Cardiac fibroblast (primary cell): ENCODE results near the gene NAALADL2.
"Not testable (repeated sequence)": the region's sequence is repeated elsewhere in the genome, so short reads cannot be mapped to it uniquely, and the experiment has no call there.

Experiments used
- DNase-seq, 2 donors: peaks; one replicate each; pipeline versions ENCODE4 v3.0.0 to v3.0.0-alpha.2; 2010; ENCODE audit warnings: low read depth in 2 of 2
- H3K4me3 ChIP-seq, 2 donors: replicated peaks in 1 of 2; 1 replicate in 1 of 2; 2 replicates in 1 of 2; pipeline ENCODE4 v1.5.1; 2011; ENCODE audit warnings: low read depth in 2 of 2, low read length in 2 of 2, mild to moderate bottlenecking in 2 of 2, moderate library complexity in 1 of 2
- TF ChIP-seq, protein P1 (sequence below): IDR thresholded peaks from one replicate; pipeline ENCODE4 v1.5.1; 2011; ENCODE audit warnings: low read depth, mild to moderate bottlenecking, low read length, inconsistent platforms

The NAALADL2 gene

DNA sequence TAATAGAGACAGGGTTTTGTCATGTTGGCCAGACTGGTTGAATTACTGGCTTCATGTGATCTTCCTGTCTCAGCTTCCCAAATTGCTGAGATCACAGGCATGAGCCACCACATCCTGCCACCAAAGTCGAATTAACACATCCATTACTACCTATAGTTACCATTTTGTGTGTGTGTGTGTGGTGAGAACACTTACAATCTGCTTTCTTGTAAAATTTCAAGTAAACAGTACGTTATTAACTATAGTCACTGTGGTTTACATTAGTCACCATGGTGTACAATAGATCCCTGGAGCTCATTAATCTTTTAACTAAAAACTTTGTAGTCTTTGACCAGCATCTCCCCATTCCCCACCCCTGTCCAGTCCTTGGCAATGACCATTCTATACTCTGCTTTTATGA is 270.0 kb downstream of the NAALADL2 start:
- peak in 1 of 2 donors; percentile 12 for DNase-seq
- H3K4me3 ChIP-seq, result no peak overlapping the region
- TF ChIP-seq, protein P1, sequence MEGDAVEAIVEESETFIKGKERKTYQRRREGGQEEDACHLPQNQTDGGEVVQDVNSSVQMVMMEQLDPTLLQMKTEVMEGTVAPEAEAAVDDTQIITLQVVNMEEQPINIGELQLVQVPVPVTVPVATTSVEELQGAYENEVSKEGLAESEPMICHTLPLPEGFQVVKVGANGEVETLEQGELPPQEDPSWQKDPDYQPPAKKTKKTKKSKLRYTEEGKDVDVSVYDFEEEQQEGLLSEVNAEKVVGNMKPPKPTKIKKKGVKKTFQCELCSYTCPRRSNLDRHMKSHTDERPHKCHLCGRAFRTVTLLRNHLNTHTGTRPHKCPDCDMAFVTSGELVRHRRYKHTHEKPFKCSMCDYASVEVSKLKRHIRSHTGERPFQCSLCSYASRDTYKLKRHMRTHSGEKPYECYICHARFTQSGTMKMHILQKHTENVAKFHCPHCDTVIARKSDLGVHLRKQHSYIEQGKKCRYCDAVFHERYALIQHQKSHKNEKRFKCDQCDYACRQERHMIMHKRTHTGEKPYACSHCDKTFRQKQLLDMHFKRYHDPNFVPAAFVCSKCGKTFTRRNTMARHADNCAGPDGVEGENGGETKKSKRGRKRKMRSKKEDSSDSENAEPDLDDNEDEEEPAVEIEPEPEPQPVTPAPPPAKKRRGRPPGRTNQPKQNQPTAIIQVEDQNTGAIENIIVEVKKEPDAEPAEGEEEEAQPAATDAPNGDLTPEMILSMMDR, result no peak

DNA sequence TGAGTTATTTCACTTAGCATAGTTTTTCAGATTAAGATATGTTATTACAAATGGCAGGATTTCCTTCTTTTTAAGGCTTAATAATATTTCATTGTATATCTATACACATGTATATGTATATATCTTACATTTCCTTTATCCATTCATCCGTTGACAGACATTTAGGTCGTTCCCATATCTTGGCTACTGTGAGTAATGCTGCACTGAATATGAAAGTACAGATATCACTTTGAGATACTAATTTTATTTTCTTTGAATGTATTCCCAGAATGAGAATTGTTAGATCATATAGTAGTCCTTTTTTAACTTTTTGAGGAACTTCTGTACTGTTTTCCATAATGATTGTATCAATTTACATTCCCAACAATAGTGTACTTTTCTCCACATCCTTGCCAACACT is 270.4 kb downstream of the NAALADL2 start:
- TF ChIP-seq, protein P1, result no peak
- no peak for DNase-seq
- H3K4me3 ChIP-seq, result no peak overlapping the region

DNA sequence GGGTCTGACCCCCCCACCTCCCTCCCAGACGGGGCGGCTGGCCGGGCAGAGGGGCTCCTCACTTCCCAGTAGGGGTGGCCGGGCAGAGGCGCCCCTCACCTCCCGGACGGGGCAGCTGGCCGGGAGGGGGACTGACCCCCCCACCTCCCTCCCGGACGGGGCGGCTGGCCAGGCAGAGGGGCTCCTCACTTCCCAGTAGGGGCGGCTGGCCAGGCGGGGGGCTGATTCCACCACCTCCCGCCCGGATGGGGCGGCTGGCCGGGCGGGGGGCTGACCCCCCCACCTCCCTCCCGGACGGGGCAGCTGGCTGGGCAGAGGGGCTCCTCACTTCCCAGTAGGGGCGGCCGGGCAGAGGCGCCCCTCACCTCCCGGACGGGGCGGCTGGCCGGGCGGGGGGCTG is 272.7 kb downstream of the NAALADL2 start:
- not testable (repeated sequence) for H3K4me3 ChIP-seq, DNase-seq

DNA sequence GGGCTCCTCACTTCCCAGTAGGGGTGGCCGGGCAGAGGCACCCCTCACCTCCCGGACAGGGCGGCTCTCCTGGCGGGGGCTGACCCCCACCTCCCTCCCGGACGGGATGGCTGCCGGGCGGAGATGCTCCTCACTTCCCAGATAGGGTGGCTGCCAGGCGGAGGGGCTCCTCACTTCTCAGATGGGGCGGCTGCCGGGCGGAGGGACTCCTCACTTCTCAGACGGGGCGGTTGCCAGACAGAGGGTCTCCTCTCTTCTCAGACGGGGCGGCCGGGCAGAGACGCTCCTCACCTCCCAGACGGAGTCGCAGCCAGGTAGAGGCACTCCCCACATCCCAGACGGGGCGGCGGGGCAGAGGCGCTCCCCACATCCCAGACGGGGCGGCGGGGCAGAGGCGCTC is 273.6 kb downstream of the NAALADL2 start:
- H3K4me3 ChIP-seq, DNase-seq: not testable (repeated sequence)

DNA sequence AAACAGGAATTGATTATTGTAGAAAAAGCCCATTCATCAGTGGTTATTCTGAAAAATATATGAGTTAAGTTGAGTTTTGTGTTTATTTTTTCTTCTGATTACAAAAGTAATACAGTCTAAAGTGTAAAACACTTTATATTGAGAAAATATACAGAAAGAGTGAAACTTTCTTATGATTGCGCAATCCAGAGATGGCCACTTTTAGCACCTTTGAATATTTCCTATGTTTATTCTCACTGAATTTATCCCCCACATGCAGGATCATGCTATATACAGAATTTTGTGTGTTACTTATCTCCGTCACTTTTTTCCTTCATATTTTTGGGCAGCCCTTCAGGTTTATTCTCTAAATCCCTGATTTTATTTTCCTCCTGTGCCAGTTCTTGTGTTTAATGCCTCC is 285.2 kb downstream of the NAALADL2 start:
- H3K4me3 ChIP-seq, result no peak overlapping the region
- TF ChIP-seq, protein P1, result no peak
- no peak for DNase-seq

DNA sequence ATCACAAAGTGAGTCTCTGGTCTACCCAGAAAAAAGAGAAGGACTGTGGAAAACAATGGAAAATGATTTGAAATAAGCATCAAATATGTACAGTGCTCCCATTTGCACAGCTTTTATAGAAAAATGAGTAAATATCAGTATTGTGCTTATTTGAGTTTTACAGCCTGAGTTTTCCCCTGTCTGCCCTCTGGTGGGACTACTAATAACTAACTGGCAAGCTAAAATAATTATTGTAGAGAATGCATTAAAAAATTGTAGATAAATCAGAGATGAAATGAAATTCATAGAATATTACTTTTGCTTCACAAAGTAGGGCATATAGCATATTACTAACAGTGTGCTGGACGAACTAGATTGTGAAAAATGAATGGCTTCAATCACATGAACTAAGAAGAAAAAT is 287.1 kb downstream of the NAALADL2 start:
- H3K4me3 ChIP-seq, result no peak overlapping the region
- DNase-seq, result peak; percentile 46 to 62
- TF ChIP-seq, protein P1, result peak; percentile 37

DNA sequence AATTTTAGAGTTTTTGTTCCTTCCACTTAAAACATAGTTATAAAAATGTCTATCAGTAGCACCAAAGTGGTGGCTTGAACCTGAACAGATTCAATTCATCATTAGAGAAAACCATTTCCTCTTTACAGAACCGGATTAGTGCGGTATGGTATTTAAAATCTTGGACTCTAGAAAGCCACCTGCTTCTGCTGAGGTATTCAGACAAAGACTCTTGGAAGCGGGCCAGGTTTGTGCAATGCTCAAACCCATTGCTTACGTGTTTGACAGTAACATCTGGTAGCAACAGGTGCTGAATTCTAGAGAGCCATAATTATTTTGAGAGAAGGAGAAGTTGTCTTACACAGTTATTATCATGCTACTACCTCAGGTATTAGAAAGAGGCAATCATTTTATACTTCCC is 290.5 kb downstream of the NAALADL2 start:
- no peak for DNase-seq
- TF ChIP-seq, protein P1, result no peak
- no peak overlapping the region for H3K4me3 ChIP-seq

DNA sequence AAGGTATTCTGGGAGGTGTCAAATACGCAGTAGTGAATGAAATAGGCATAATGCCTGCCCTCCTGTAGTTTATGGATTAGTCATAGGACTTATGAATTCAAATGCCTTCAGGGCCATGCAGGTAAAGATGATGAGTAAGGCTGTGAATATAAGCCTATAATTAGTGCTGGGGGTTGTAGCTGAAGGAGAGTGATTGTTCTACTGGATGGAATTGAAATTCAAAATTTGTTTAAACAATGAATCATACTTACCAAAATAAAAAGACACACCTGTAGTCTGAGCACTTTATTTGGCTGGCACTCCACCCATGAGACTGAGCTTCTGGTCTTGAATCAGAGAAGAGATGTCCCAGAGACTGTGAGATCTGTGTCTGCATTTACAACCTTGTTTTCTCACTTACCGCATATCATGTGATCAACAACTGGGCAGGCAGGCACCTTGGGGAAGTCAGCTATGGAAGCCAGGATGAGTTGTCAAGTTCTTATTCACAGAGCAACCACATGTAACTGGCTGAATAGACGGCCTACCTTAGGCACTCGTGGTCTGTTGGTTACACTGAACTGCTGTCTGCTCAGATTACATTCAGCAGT is 291.8 kb downstream of the NAALADL2 start:
- TF ChIP-seq, protein P1, result no peak
- no peak for DNase-seq
- H3K4me3 ChIP-seq, result no peak overlapping the region
